Sigmoid colon (tissue), 7 donors: Measurements from ENCODE around the gene TYR. TPM values are rescaled to one million over a fixed set of nuclear protein-coding genes. Genes with fewer than 3 reads are reported as not detected.
A peak's percentile ranks its signal among the peaks of the same experiment; 100 is the strongest.
"Not testable (repeated sequence)": the region's sequence is repeated elsewhere in the genome, so short reads cannot be mapped to it uniquely, and the experiment has no call there.

Source experiments
- DNase-seq: peaks from one replicate; pipeline ENCODE4 v3.0.0-alpha.2; 2019
- H3K27ac ChIP-seq, 4 donors: fragments of 200-600 bp; sonication (generic); one replicate each; pipeline ENCODE4 v1.5.1; 2016 to 2019; ENCODE audit warnings: mild to moderate bottlenecking in 1 of 4
- H3K27me3 ChIP-seq, 3 donors: fragments of 200-600 bp; sonication (generic); one replicate each; pipeline ENCODE4 v1.5.1; 2019; ENCODE audit warnings: mild to moderate bottlenecking in 1 of 3
- H3K36me3 ChIP-seq, 4 donors: fragments of 200-600 bp; sonication (generic); one replicate each; pipeline ENCODE4 v1.5.1; 2016 to 2019
- H3K4me1 ChIP-seq, 4 donors: fragments of 200-600 bp; sonication (generic); one replicate each; pipeline ENCODE4 v1.5.1; 2017 to 2019
- H3K4me3 ChIP-seq, 4 donors: fragments of 200-600 bp; sonication (generic); one replicate each; pipeline ENCODE4 v1.5.1; 2017 to 2019; ENCODE audit warnings: mild to moderate bottlenecking in 2 of 4, moderate library complexity in 1 of 4
- H3K9me3 ChIP-seq, 4 donors: fragments of 200-600 bp in 3 of 4; sonication (generic) in 3 of 4; one replicate each; pipeline versions ENCODE4 v1.5.1 to v1.6.1; 2013 to 2019
- EP300 ChIP-seq, 4 donors: sonication (generic); formaldehyde crosslinking; IDR thresholded peaks; one replicate each; pipeline ENCODE4 v1.6.1; 2017; ENCODE audit warnings: antibody characterized with exemption in 4 of 4
- POLR2A ChIP-seq, 2 donors: fragments of 450-650 bp; IDR thresholded peaks; one replicate each; pipeline ENCODE4 v1.6.1; 2016; ENCODE audit warnings: antibody characterized with exemption in 2 of 2, mild to moderate bottlenecking in 2 of 2, moderate library complexity in 2 of 2
- POLR2AphosphoS5 ChIP-seq, 4 donors: sonication (generic); formaldehyde crosslinking; IDR thresholded peaks; one replicate each; pipeline ENCODE4 v1.6.1; 2017; ENCODE audit warnings: antibody characterized with exemption in 4 of 4
- WGBS, 2 donors: extraction: QIAGEN DNeasy Blood & Tissue Kit; methylation state at CpG; one replicate each; pipeline ENCODE4 v1.1.7; 2013; 5-methylcytosine and 5-hydroxymethylcytosine counted together
- intact Hi-C: fragments of 100-400 bp; cut with DNase I; formaldehyde crosslinking; loops from one replicate; pipeline ENCODE4 v1.15.1; 2023
- polyA plus RNA-seq, 3 donors: library from polyadenylated mRNA; stranded (reverse); fragments of 200-250 nt; gene quantifications; one replicate each; pipeline ENCODE4 v1.2.3, GENCODE V29; 2013
- total RNA-seq, 4 donors: library from RNA; depleted of rRNA; stranded (reverse); fragments of >200 nt; gene quantifications; one replicate each; pipeline ENCODE4 v1.1.0, GENCODE V29; 2016
- TF ChIP-seq, protein P1 (sequence below), 4 experiments: fragments of 450-650 bp in 3 of 4; fragments of 200-600 bp in 1 of 4; IDR thresholded peaks; one replicate each; pipeline ENCODE4 v1.5.1; 2016 to 2019; ENCODE audit warnings: antibody characterized with exemption in 4 of 4, mild to moderate bottlenecking in 3 of 4, moderate library complexity in 2 of 4
- donor health status: healthy with polysubstance abuse.
- donor health status: Bipolar disorder and iron deficiency.
- donor health status: healthy.

Gene TYR
- total and polyA plus RNA-seq, 7 donors, result not detected

DNA sequence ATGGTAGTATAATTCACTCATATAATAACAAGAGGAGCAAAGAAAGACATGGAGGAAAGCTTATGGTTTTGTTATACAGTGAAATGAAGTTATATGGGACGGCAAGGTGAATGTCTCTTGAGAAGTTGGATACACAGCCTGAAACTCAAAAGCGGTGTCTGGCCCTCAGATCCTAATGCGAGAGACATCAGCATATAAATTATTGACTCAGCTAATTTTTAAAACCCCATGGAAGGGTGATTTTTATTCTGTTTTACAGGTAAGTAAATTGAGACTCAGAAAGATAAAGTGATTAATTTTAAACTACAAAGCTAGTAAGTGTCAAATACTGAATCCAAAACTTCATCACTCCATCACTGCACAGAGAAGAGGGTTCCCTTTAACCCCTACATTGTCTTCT lies 110.3 kb downstream of the TYR start:
- H3K27me3 ChIP-seq, DNase-seq, H3K4me3 ChIP-seq, H3K27ac ChIP-seq, H3K9me3 ChIP-seq, H3K4me1 ChIP-seq, intact Hi-C loops, H3K36me3 ChIP-seq: not testable (repeated sequence)
- 94 to 96% methylated on average over 3 of the region's 3 CpGs for WGBS, 2 donors

DNA sequence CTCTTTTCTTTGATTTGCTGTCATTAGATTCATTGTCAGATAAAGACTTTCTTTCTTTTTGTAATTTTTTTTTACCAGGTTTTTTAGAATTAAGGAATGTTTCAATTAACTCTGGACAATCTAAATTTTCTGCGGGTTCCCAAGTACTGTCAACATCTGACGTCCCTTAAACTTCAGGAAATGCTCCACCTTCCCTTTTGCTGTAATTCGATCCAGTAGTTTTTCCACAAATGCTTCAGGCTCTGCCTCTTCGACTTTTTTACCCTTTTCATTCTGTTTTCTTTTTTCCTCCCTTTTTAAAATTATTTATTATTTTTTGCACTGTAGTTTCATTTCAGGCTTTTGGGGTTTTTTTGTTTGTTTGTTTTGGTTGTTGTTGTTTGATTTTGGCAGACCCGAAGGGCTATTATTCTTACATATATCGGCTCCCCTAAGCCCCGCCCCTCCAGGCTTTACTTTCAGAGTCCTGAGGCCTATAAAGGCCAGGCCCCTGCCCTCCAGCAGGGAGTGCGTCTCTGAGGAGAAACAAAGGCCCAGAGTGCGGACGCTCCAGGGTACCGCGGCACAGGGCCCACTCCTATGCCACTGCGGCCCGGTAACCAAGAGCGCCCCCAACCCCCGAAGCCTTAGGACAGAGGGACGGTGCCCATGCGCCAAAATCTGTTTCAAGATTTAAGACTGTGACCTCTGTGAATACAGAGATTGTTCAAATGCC lies 116.4 kb downstream of the TYR start:
- Histone ChIP-seq H3K4me1 (no peaks in the 10 kb centered on the region), H3K9me3 (no peaks in the 10 kb centered on the region), H3K27me3 (no peaks in the 10 kb centered on the region), H3K4me3 (no peak overlapping the region), H3K36me3 (no peaks in the 10 kb centered on the region), H3K27ac (no peak overlapping the region)
- intact Hi-C loops, result no loop called here
- no peak for TF ChIP-seq POLR2AphosphoS5 (IDR thresholded peaks at IDR 0.05)
- TF ChIP-seq POLR2A (IDR thresholded peaks at IDR 0.05), result no peak
- TF ChIP-seq, protein P1, sequence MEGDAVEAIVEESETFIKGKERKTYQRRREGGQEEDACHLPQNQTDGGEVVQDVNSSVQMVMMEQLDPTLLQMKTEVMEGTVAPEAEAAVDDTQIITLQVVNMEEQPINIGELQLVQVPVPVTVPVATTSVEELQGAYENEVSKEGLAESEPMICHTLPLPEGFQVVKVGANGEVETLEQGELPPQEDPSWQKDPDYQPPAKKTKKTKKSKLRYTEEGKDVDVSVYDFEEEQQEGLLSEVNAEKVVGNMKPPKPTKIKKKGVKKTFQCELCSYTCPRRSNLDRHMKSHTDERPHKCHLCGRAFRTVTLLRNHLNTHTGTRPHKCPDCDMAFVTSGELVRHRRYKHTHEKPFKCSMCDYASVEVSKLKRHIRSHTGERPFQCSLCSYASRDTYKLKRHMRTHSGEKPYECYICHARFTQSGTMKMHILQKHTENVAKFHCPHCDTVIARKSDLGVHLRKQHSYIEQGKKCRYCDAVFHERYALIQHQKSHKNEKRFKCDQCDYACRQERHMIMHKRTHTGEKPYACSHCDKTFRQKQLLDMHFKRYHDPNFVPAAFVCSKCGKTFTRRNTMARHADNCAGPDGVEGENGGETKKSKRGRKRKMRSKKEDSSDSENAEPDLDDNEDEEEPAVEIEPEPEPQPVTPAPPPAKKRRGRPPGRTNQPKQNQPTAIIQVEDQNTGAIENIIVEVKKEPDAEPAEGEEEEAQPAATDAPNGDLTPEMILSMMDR (IDR thresholded peaks at IDR 0.05), result no peak
- TF ChIP-seq EP300 (IDR thresholded peaks at IDR 0.05), result no peak
- WGBS, 2 donors, result 39 to 83% methylated on average over 18 of the region's 18 CpGs
- peak; percentile 53 for DNase-seq

DNA sequence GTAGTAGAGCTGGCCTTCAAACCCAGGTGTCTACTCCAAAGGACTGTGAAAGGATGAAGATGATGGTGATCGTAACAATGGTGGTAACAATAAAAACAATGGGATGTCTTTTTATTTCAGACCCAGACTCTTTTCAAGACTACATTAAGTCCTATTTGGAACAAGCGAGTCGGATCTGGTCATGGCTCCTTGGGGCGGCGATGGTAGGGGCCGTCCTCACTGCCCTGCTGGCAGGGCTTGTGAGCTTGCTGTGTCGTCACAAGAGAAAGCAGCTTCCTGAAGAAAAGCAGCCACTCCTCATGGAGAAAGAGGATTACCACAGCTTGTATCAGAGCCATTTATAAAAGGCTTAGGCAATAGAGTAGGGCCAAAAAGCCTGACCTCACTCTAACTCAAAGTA lies 117.3 kb downstream of the TYR start:
- H3K4me1 ChIP-seq, H3K4me3 ChIP-seq, H3K27me3 ChIP-seq, H3K36me3 ChIP-seq, DNase-seq, intact Hi-C loops, H3K9me3 ChIP-seq, H3K27ac ChIP-seq: not testable (repeated sequence)
- 94 to 98% methylated on average over 7 of the region's 7 CpGs for WGBS, 2 donors

DNA sequence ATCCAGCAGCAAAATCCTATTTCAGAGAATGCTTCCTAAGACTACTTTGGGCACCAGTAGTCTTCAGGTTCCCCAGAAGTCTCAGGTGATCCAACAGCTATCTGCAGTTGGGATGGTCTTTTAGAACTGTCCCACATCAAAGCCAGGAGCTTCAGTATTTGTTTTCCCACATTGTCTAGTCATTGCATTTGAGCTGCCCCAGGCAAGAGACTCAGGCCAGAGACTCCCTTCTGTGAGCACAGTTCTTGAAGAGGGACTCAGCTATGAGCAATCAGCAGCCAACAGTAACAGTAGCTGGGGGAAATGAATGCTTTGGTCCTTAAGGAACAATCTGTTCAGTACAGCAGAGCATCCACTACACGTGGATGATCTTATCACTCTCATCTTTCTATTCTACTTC lies 125.4 kb downstream of the TYR start:
- H3K27ac ChIP-seq, H3K4me3 ChIP-seq, intact Hi-C loops, H3K9me3 ChIP-seq, H3K36me3 ChIP-seq, DNase-seq, H3K4me1 ChIP-seq, H3K27me3 ChIP-seq: not testable (repeated sequence)
- 72 to 73% methylated on average over 1 of the region's 1 CpG for WGBS, 2 donors

DNA sequence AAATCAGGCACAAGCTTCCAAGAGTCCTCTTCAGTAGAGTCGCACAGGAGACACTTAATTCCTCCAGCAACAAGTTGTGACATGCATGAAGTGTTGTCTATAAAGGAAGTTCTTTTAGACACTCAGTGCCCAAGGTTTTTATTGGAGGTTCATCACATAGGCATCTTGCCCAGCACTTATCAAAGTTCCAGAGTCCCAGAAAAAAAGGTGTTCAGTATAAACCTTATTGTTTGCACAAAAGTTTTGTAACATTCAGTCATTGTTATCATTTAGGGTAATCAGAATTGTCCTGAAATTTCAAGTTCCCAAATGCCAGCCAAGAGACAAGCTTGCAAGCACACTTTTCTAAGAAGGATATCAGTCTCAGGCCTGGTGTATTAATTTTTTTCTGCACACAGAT lies 130.6 kb downstream of the TYR start:
- H3K9me3 ChIP-seq, DNase-seq, intact Hi-C loops, H3K27ac ChIP-seq, H3K36me3 ChIP-seq, H3K4me1 ChIP-seq, H3K27me3 ChIP-seq, H3K4me3 ChIP-seq: not testable (repeated sequence)
- WGBS, 2 donors, result 93 to 94% methylated on average over 1 of the region's 1 CpG

DNA sequence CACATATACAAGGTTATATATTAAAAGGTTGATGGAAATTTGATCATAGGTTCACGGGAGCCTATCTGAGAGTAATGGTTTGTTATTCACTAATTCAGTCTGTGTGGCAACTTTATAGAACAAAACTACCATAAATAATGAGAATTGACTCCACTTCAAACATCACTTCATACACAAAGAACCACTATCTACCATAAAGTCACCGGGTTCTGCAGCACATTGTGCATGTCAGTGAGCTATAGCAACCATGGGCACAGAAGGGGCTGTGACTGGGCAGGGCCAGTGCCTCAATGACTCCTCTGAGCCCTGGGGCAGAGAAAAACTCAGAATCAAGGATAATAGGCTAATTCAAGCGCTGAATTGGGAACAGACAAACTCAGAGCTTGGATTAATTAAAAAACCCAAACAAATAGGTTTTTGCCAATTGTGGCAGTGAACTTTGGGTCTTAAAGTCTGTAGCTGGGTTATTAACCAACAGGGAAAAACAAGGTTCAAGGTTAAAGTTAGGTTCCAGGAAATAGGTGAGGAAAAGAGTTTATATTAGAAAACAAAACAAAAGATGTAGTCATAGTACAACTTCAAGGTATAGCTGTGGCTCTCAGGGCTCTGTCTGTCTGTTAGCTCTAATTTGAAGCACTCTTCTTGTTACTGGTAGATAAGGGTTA lies 131.8 kb downstream of the TYR start:
- H3K27me3 ChIP-seq, DNase-seq, H3K9me3 ChIP-seq, intact Hi-C loops, H3K36me3 ChIP-seq, H3K4me3 ChIP-seq, H3K27ac ChIP-seq, H3K4me1 ChIP-seq: not testable (repeated sequence)
- WGBS, 2 donors, result 77 to 79% methylated on average over 3 of the region's 3 CpGs

DNA sequence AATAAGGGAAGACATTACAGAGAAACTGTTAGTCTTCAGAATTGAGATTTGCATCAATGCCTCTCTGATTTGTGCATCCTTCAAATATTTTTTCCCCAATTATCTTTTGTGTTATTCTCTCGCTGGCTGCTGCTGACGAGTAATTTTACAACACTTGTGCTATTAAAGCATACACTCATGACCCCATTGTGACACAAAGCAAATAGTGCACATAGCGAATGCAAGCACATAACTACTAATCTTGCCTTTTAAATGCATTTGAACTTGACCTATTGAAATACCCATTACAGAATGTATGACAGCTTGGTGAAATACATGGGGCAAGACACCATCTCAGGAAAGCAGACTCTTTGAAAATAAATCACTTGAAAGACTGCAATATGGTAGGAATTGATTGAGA lies 132.9 kb downstream of the TYR start:
- H3K4me3 ChIP-seq, H3K36me3 ChIP-seq, H3K27me3 ChIP-seq, DNase-seq, intact Hi-C loops, H3K27ac ChIP-seq, H3K9me3 ChIP-seq, H3K4me1 ChIP-seq: not testable (repeated sequence)
- WGBS, 2 donors, result 55 to 77% methylated on average over 3 of the region's 3 CpGs

DNA sequence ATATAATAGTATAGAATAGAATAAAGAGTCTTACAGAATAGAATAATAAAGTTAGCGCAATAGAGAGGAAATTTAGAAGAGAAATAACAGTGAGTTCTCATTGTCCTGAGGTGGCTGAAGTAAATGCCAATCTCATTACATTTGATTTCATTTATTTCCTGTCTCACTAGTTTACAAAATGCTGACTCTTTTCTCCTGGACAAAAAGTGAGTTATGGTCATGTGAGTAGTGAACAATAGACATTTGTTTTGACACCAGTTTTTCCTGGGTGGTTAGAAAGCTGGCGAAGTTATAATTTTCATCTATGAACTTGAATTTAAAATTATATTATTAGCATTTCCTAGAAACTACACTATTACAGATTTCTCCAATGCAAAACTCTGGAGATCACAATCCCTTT lies 143.7 kb downstream of the TYR start:
- Histone ChIP-seq H3K27ac (no peak overlapping the region), H3K27me3 (no peaks in the 10 kb centered on the region), H3K4me1 (no peaks in the 10 kb centered on the region), H3K36me3 (no peaks in the 10 kb centered on the region), H3K9me3 (no peaks in the 10 kb centered on the region), H3K4me3 (no peak overlapping the region)
- no peak for DNase-seq
- TF ChIP-seq POLR2AphosphoS5 (IDR thresholded peaks at IDR 0.05) (no peak), EP300 (IDR thresholded peaks at IDR 0.05) (no peak), POLR2A (IDR thresholded peaks at IDR 0.05) (no peak)
- TF ChIP-seq, protein P1 (IDR thresholded peaks at IDR 0.05), result no peak
- WGBS, 2 donors, result 93 to 95% methylated on average over 2 of the region's 2 CpGs
- intact Hi-C loops, result no loop called here
